SK-N-SH (cell line): ENCODE results near the gene RGS4. TPM values are rescaled to one million over a fixed set of nuclear protein-coding genes. Genes with fewer than 3 reads are reported as not detected.

Experiments
- CTCF ChIA-PET: fragments of 300-600, 350-600 bp; formaldehyde crosslinking; extraction: SDS; loops from one replicate; lab custom pipeline; 2021; lab: Yijun Ruan, JAX
- POLR2A ChIA-PET: fragments of 350-600 bp; sonication (Branson Sonifier 250); formaldehyde crosslinking; extraction: SDS; loops from one replicate; lab custom pipeline; 2020; ENCODE audit warnings: antibody characterized with exemption, inconsistent platforms; lab: Yijun Ruan, JAX
- DNase-seq: peaks from one replicate; pipeline ENCODE4 v3.0.0; 2012
- H2AFZ ChIP-seq: fragments of 200-600 bp; sonication (generic); 2 replicates; pipeline ENCODE4 v1.8.1; 2016; ENCODE audit warnings: antibody characterized with exemption, mild to moderate bottlenecking, low read depth
- H3F3A ChIP-seq: fragments of 200-600 bp; sonication (generic); replicated peaks from 2 replicates; pipeline ENCODE3; 2016; ENCODE audit warnings: antibody characterized with exemption, mild to moderate bottlenecking; ENCODE audit not compliant: insufficient read depth
- H3K27ac ChIP-seq, 2 experiments: fragments of 200-500 bp in 1 of 2; fragments of 200-600 bp in 1 of 2; sonication (Bioruptor generic) in 1 of 2; sonication (generic), shearing (Covaris generic) in 1 of 2; 2 replicates each; pipeline versions ENCODE4 v1.5.1 to v1.6.1; 2014 to 2016; ENCODE audit warnings: low read depth in 2 of 2, inconsistent platforms in 1 of 2, low read length in 1 of 2, mild to moderate bottlenecking in 1 of 2, mixed read lengths in 1 of 2
- H3K27me3 ChIP-seq: fragments of 200-600 bp; sonication (generic), shearing (Covaris generic); 2 replicates; pipeline ENCODE4 v1.6.1; 2016; ENCODE audit warnings: mixed run types; ENCODE audit not compliant: insufficient read depth
- H3K36me3 ChIP-seq, 2 experiments: fragments of 200-500 bp in 1 of 2; fragments of 200-600 bp in 1 of 2; sonication (Bioruptor generic) in 1 of 2; sonication (generic) in 1 of 2; replicated peaks in 1 of 2; 2 replicates each; pipeline versions ENCODE3 to v1.5.1; 2014 to 2016; ENCODE audit warnings: low read length in 1 of 2, mild to moderate bottlenecking in 1 of 2; ENCODE audit not compliant: insufficient read depth in 2 of 2, control insufficient read depth in 1 of 2
- H3K4me1 ChIP-seq, 2 experiments: fragments of 200-500 bp in 1 of 2; fragments of 200-600 bp in 1 of 2; sonication (Bioruptor generic) in 1 of 2; sonication (generic), shearing (Covaris generic) in 1 of 2; 2 replicates each; pipeline versions ENCODE4 v1.5.1 to v1.6.1; 2014 to 2016; ENCODE audit warnings: low read depth in 1 of 2, low read length in 1 of 2, mixed run types in 1 of 2; ENCODE audit not compliant: insufficient read depth in 2 of 2, control insufficient read depth in 1 of 2
- H3K4me2 ChIP-seq: fragments of 200-600 bp; sonication (generic), shearing (Covaris generic); 2 replicates; pipeline ENCODE4 v1.6.1; 2017; ENCODE audit warnings: mixed run types
- H3K4me3 ChIP-seq, 2 experiments: fragments of 200-500 bp in 1 of 2; fragments of 200-600 bp in 1 of 2; sonication (Bioruptor generic) in 1 of 2; sonication (generic), shearing (Covaris generic) in 1 of 2; 2 replicates each; pipeline versions ENCODE4 v1.5.1 to v1.8.1; 2014 to 2016; ENCODE audit warnings: low read depth in 2 of 2, inconsistent platforms in 1 of 2, low read length in 1 of 2, mild to moderate bottlenecking in 1 of 2, mixed read lengths in 1 of 2, moderate library complexity in 1 of 2
- H3K79me2 ChIP-seq: fragments of 200-600 bp; sonication (generic); 2 replicates; pipeline ENCODE4 v1.8.1; 2017; ENCODE audit warnings: mild to moderate bottlenecking; ENCODE audit not compliant: insufficient read depth
- H3K9ac ChIP-seq: fragments of 200-600 bp; sonication (generic); 2 replicates; pipeline ENCODE4 v1.6.1; 2017; ENCODE audit warnings: mixed run types
- H3K9me2 ChIP-seq: fragments of 200-600 bp; sonication (generic); 2 replicates; pipeline ENCODE4 v1.6.1; 2017; ENCODE audit warnings: mixed run types
- H3K9me3 ChIP-seq: fragments of 200-600 bp; sonication (generic); 2 replicates; pipeline ENCODE4 v1.6.1; 2017; ENCODE audit warnings: mixed run types, mild to moderate bottlenecking, moderate library complexity
- H4K20me1 ChIP-seq: fragments of 200-600 bp; sonication (generic); 2 replicates; pipeline ENCODE4 v1.6.1; 2017; ENCODE audit warnings: mild to moderate bottlenecking, mixed run types; ENCODE audit not compliant: insufficient read depth
- ELF1 ChIP-seq: IDR thresholded peaks from 2 replicates; pipeline ENCODE4 v1.4.0; 2012
- FOSL2 ChIP-seq: IDR thresholded peaks from 2 replicates; pipeline ENCODE4 v1.4.0; 2012; ENCODE audit warnings: low read depth, mild to moderate bottlenecking, moderate library complexity, borderline replicate concordance
- FOXJ3 ChIP-seq: sonication (generic); formaldehyde crosslinking; IDR thresholded peaks from 2 replicates; pipeline ENCODE4 v1.5.1; 2020; ENCODE audit warnings: mild to moderate bottlenecking, missing genetic modification reagents
- GABPA ChIP-seq: IDR thresholded peaks from 2 replicates; pipeline ENCODE4 v1.4.0; 2012; ENCODE audit warnings: low read depth, mild to moderate bottlenecking
- MXI1 ChIP-seq: IDR thresholded peaks from 2 replicates; pipeline ENCODE4 v1.6.1; 2012; ENCODE audit warnings: mild to moderate bottlenecking, low read depth, low read length, improper control_type of control experiment
- NFIC ChIP-seq: IDR thresholded peaks from 2 replicates; pipeline ENCODE4 v1.4.0; 2012; ENCODE audit warnings: borderline replicate concordance
- RAD21 ChIP-seq: IDR thresholded peaks from 2 replicates; pipeline ENCODE4 v1.6.1; 2012; ENCODE audit warnings: mild to moderate bottlenecking, low read length
- RFX5 ChIP-seq: IDR thresholded peaks from 2 replicates; pipeline ENCODE4 v1.6.1; 2012; ENCODE audit warnings: mild to moderate bottlenecking, improper control_type of control experiment, low read length
- TCF12 ChIP-seq: IDR thresholded peaks from 2 replicates; pipeline ENCODE4 v1.4.0; 2012
- polyA plus RNA-seq, 3 experiments: library from polyadenylated mRNA; depleted of rRNA; stranded (reverse); fragments of >200 nt; gene quantifications; 2 replicates each; pipeline ENCODE4 v1.2.3, GENCODE V29; 2012
- TF ChIP-seq, protein P1 (sequence below): fragments of 200-600 bp; sonication (generic); IDR thresholded peaks from 2 replicates; pipeline ENCODE4 v1.6.1; 2017; ENCODE audit warnings: antibody characterized with exemption, mild to moderate bottlenecking, moderate library complexity
- TF ChIP-seq, protein P2 (sequence below): fragments of 150-350 bp; IDR thresholded peaks from 2 replicates; pipeline ENCODE4 v1.6.1; 2016; ENCODE audit warnings: mild to moderate bottlenecking, low read depth, low read length

RGS4 gene
- polyA plus RNA-seq, 1 of the 3 experiments (the other 2 are of a cell fraction), result 124 TPM

DNA sequence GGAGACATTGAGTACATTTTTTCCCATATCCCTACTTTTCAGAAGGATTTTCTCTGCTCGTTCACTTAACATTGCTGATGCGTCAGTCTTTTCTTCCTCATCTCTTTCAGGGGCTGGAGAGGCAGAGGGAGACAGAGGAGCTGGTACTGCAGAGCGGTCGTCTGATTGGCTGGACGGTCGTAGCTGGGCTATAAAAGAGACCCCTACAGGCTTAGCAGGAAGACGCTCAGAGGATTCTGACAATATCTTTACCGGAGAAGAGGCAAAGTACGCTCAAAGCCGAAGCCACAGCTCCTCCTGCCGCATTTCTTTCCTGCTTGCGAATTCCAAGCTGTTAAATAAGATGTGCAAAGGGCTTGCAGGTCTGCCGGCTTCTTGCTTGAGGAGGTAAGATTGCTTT lies at the start of gene RGS4 (continued):
- no peak for TF ChIP-seq MXI1
- TF ChIP-seq RAD21, result peak; percentile 81
- TF ChIP-seq, protein P1, sequence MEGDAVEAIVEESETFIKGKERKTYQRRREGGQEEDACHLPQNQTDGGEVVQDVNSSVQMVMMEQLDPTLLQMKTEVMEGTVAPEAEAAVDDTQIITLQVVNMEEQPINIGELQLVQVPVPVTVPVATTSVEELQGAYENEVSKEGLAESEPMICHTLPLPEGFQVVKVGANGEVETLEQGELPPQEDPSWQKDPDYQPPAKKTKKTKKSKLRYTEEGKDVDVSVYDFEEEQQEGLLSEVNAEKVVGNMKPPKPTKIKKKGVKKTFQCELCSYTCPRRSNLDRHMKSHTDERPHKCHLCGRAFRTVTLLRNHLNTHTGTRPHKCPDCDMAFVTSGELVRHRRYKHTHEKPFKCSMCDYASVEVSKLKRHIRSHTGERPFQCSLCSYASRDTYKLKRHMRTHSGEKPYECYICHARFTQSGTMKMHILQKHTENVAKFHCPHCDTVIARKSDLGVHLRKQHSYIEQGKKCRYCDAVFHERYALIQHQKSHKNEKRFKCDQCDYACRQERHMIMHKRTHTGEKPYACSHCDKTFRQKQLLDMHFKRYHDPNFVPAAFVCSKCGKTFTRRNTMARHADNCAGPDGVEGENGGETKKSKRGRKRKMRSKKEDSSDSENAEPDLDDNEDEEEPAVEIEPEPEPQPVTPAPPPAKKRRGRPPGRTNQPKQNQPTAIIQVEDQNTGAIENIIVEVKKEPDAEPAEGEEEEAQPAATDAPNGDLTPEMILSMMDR, result peak; percentile 72

DNA sequence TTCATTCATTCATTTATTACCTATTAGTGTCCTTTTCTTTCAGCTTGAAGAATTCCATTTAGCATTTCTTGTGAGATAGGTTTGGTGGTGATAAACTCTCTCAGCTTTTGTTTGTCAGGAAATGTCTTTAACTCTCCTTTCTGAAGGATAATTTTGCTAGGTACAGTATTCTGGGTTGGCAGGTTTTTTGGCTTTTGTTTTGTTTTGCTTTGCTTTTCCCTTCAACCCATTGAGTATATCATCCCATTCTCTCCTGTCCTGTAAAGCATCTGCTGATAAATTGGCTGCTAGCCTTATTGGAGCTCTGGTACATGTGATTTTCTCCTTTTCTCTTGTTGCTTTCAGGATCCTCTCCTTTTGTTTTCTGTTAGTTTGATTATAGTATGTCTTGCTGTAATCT lies 47.0 kb upstream of the RGS4 start:
- no peak overlapping the region for H3K4me3 ChIP-seq
- no peaks in the 10 kb centered on the region for H3K27me3 ChIP-seq
- no peak for TF ChIP-seq FOSL2
- no peak for TF ChIP-seq FOXJ3 (CRISPR knock-in tag)
- TF ChIP-seq RFX5, result no peak
- no peak for TF ChIP-seq GABPA
- TF ChIP-seq ELF1, result no peak
- CTCF ChIA-PET, result interaction anchor here (1.3 to 1.4 kb wide), 2 partner anchors 13 to 32 kb away, joined by 3 to 4 read pairs; no protein-coding TSS in a partner anchor
- H3K9me3 ChIP-seq, result peaks cover 26% of the 10 kb centered on the region
- H3K79me2 ChIP-seq, result no peaks in the 10 kb centered on the region
- H3K9me2 ChIP-seq, result no peaks in the 10 kb centered on the region
- no peak for DNase-seq
- H3K27ac ChIP-seq, result no peak overlapping the region
- H3K9ac ChIP-seq, result no peak overlapping the region
- no peaks in the 10 kb centered on the region for H4K20me1 ChIP-seq
- POLR2A ChIA-PET, result no interaction called here
- peaks cover 0 to 2% of the 10 kb centered on the region in 2 experiments for H3K36me3 ChIP-seq
- H3K4me2 ChIP-seq, result no peak overlapping the region
- no peaks in the 10 kb centered on the region for H3F3A ChIP-seq
- H2AFZ ChIP-seq, result no peak overlapping the region
- no peaks in the 10 kb centered on the region for H3K4me1 ChIP-seq

DNA sequence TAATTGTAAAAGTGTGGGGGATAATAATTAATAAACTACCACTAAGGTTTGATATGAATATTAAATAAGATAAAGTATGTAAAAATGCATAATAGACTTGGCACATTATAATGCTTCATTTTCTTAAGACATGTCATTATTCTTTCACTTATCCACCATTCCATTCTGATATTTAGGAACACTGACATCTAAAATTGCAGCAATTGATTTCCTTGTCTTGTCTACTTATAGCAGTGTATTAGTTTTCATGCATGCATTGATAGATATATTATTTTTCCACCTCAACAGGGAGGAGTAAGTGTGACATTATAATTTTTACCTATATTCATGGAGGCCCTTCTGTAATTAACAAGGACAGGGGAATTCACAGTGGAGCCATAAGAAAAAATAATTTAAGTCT lies 41.6 kb upstream of the RGS4 start:
- H3K9me2 ChIP-seq, result no peaks in the 10 kb centered on the region
- TF ChIP-seq TCF12 (no peak), GABPA (no peak), NFIC (no peak)
- TF ChIP-seq, protein P2, sequence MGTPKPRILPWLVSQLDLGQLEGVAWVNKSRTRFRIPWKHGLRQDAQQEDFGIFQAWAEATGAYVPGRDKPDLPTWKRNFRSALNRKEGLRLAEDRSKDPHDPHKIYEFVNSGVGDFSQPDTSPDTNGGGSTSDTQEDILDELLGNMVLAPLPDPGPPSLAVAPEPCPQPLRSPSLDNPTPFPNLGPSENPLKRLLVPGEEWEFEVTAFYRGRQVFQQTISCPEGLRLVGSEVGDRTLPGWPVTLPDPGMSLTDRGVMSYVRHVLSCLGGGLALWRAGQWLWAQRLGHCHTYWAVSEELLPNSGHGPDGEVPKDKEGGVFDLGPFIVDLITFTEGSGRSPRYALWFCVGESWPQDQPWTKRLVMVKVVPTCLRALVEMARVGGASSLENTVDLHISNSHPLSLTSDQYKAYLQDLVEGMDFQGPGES, result no peak
- TF ChIP-seq, all 33 proteins: peak for 0
- H3K27ac ChIP-seq, result no peak overlapping the region
- H3K9ac ChIP-seq, result no peak overlapping the region
- no peak overlapping the region for H3K4me2 ChIP-seq
- no peaks in the 10 kb centered on the region for H3K79me2 ChIP-seq
- no peak overlapping the region for H2AFZ ChIP-seq
- H3K9me3 ChIP-seq, result peaks cover 5% of the 10 kb centered on the region
- peaks cover 0 to 2% of the 10 kb centered on the region in 2 experiments; a peak in 2 of 4 replicates for H3K4me1 ChIP-seq
- DNase-seq, result no peak
- H3K36me3 ChIP-seq, result no peaks in the 10 kb centered on the region
- CTCF ChIA-PET, result no interaction called here
- no peaks in the 10 kb centered on the region for H4K20me1 ChIP-seq
- H3F3A ChIP-seq, result no peaks in the 10 kb centered on the region
- POLR2A ChIA-PET, result no interaction called here
- H3K27me3 ChIP-seq, result no peaks in the 10 kb centered on the region
- no peak overlapping the region for H3K4me3 ChIP-seq
